T-helper 17 cell (primary cell): ENCODE measurements around the gene CYB5B. TPM values are rescaled to one million over a fixed set of nuclear protein-coding genes. Genes with fewer than 3 reads are reported as not detected.

ENCODE experiments used
- ATAC-seq: fragments of 150-1000 bp; cut with Tn5 transposase; 2 replicates; pipeline ENCODE4 v1.10.0; 2021; ENCODE audit warnings: mild to moderate bottlenecking, moderate library complexity
- DNase-seq, 3 donors: peaks; one replicate each; pipeline versions ENCODE4 v3.0.0 to v3.0.0-alpha.2; 2020 to 2021
- H3K9me3 ChIP-seq: one replicate; pipeline ENCODE4 v1.7.0; 2013; ENCODE audit warnings: low read length, mild to moderate bottlenecking; ENCODE audit not compliant: control insufficient read depth, poor library complexity, severe bottlenecking
- H3K27ac Mint-ChIP-seq: one replicate; pipeline ENCODE4 v1.8.0; 2022; ENCODE audit warnings: mild to moderate bottlenecking, moderate library complexity, mixed read lengths
- H3K27me3 Mint-ChIP-seq: one replicate; pipeline ENCODE4 v1.8.0; 2022; ENCODE audit warnings: mixed read lengths
- H3K36me3 Mint-ChIP-seq: one replicate; pipeline ENCODE4 v1.8.0; 2022; ENCODE audit warnings: low read depth, mixed read lengths
- H3K4me1 Mint-ChIP-seq: one replicate; pipeline ENCODE4 v1.8.0; 2022; ENCODE audit warnings: mild to moderate bottlenecking, mixed read lengths
- H3K4me3 Mint-ChIP-seq: one replicate; pipeline ENCODE4 v1.8.0; 2022; ENCODE audit warnings: mild to moderate bottlenecking, moderate library complexity, mixed read lengths
- total RNA-seq, 4 donors: library from RNA in 2 of 4; stranded (reverse) in 2 of 4; gene quantifications; one replicate each; pipeline ENCODE4 v1.2.3 and lab custom pipeline; 2022 to 2026

Gene CYB5B
- total RNA-seq, 2 donors from 2014 or later = 32.8 to 42.4 TPM

GRCh38 chr16:69486272-69486671 lies 61.9 kb downstream of the CYB5B start:
- H3K4me1 Mint-ChIP-seq = peaks cover 2% of the 10 kb centered on the region
- H3K36me3 Mint-ChIP-seq = no peaks in the 10 kb centered on the region
- H3K4me3 Mint-ChIP-seq = peak overlapping the region; percentile 31
- peaks cover 12% of the 10 kb centered on the region for H3K27me3 Mint-ChIP-seq
- no peaks in the 10 kb centered on the region for H3K9me3 ChIP-seq
- ATAC-seq = no peak
- no peak for DNase-seq
- no peak overlapping the region for H3K27ac Mint-ChIP-seq

GRCh38 chr16:69486724-69487123 lies 62.3 kb downstream of the CYB5B start:
- H3K4me3 Mint-ChIP-seq = no peak overlapping the region

GRCh38 chr16:69490707-69491324 lies 66.4 kb downstream of the CYB5B start:
- DNase-seq = no peak
- H3K36me3 Mint-ChIP-seq = no peaks in the 10 kb centered on the region
- no peak overlapping the region for H3K27ac Mint-ChIP-seq
- no peaks in the 10 kb centered on the region for H3K9me3 ChIP-seq
- H3K27me3 Mint-ChIP-seq = peaks cover 11% of the 10 kb centered on the region
- H3K4me3 Mint-ChIP-seq = no peak overlapping the region
- H3K4me1 Mint-ChIP-seq = peaks cover 2% of the 10 kb centered on the region
- no peak for ATAC-seq

More at GRCh38 chr16:69486724-69487123, 62.3 kb downstream of the CYB5B start:
- H3K4me1 Mint-ChIP-seq = peaks cover 2% of the 10 kb centered on the region
- ATAC-seq (no peak), DNase-seq (no peak)
- H3K9me3 ChIP-seq = no peaks in the 10 kb centered on the region
- no peaks in the 10 kb centered on the region for H3K36me3 Mint-ChIP-seq
- H3K27me3 Mint-ChIP-seq = peaks cover 12% of the 10 kb centered on the region
- no peak overlapping the region for H3K27ac Mint-ChIP-seq

GRCh38 chr16:69494991-69495392 lies 70.6 kb downstream of the CYB5B start:
- H3K27me3 Mint-ChIP-seq = peaks cover 4% of the 10 kb centered on the region
- H3K9me3 ChIP-seq = no peaks in the 10 kb centered on the region
- no peak for ATAC-seq
- no peak overlapping the region for H3K4me3 Mint-ChIP-seq
- H3K36me3 Mint-ChIP-seq = no peaks in the 10 kb centered on the region
- H3K27ac Mint-ChIP-seq = no peak overlapping the region
- no peak for DNase-seq
- peaks cover 3% of the 10 kb centered on the region for H3K4me1 Mint-ChIP-seq

DNA sequence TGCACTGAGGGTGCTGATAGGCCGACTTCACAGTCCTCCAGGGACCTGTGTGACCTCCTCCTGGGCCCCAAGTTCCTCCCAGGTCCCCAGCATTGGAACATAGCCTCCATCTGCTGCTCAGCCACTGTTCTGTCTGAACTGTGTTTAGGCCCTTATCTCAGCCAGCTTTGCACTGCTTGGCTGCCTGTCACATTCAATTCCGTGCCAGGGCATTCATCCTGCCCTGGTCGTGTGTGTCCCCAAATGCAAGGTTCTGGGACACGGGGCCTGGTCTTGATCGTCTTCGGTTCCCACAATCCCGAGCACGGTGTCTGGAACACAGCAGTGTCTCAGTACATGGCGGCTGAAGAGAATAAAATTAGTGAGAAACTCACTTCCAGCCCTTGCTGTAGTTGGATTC lies 71.4 kb downstream of the CYB5B start:
- H3K9me3 ChIP-seq = no peaks in the 10 kb centered on the region
- ATAC-seq (no peak), DNase-seq (no peak)
- H3K27me3 Mint-ChIP-seq = peaks cover 4% of the 10 kb centered on the region
- no peak overlapping the region for H3K27ac Mint-ChIP-seq
- peaks cover 3% of the 10 kb centered on the region for H3K4me1 Mint-ChIP-seq
- H3K4me3 Mint-ChIP-seq = no peak overlapping the region
- no peaks in the 10 kb centered on the region for H3K36me3 Mint-ChIP-seq

DNA sequence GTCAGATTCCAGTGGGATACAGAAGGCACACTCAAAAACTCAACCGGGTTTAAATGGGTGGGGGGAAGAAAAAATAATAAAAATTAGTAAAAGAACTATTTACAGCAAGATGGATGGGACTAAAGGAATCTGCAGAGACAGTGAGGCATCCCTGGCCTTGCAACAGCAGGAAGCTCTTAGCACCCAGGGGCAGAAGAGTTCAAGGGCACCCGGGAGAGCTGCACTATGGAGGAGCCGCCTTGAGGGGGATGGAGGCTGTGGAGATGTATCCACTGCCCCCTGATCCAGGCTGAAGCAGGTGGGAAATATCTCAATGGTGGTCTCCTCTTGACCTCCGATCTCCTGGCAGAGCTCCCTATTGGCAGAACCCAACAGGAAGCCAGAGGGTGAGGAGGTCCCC lies 72.0 kb downstream of the CYB5B start:
- DNase-seq = no peak

GRCh38 chr16:69496896-69497295 lies 72.5 kb downstream of the CYB5B start:
- H3K4me1 Mint-ChIP-seq = peaks cover 3% of the 10 kb centered on the region
- H3K36me3 Mint-ChIP-seq = no peaks in the 10 kb centered on the region
- no peak overlapping the region for H3K4me3 Mint-ChIP-seq
- H3K27me3 Mint-ChIP-seq = peaks cover 4% of the 10 kb centered on the region
- DNase-seq = no peak
- ATAC-seq = no peak
- H3K9me3 ChIP-seq = no peaks in the 10 kb centered on the region
- H3K27ac Mint-ChIP-seq = no peak overlapping the region

More for the DNA sequence above, 72.0 kb downstream of the CYB5B start:
- H3K9me3 ChIP-seq = no peaks in the 10 kb centered on the region
- Mint-ChIP-seq H3K36me3 (no peaks in the 10 kb centered on the region), H3K4me1 (peaks cover 3% of the 10 kb centered on the region), H3K27ac (no peak overlapping the region), H3K27me3 (peaks cover 4% of the 10 kb centered on the region), H3K4me3 (no peak overlapping the region)
- no peak for ATAC-seq

DNA sequence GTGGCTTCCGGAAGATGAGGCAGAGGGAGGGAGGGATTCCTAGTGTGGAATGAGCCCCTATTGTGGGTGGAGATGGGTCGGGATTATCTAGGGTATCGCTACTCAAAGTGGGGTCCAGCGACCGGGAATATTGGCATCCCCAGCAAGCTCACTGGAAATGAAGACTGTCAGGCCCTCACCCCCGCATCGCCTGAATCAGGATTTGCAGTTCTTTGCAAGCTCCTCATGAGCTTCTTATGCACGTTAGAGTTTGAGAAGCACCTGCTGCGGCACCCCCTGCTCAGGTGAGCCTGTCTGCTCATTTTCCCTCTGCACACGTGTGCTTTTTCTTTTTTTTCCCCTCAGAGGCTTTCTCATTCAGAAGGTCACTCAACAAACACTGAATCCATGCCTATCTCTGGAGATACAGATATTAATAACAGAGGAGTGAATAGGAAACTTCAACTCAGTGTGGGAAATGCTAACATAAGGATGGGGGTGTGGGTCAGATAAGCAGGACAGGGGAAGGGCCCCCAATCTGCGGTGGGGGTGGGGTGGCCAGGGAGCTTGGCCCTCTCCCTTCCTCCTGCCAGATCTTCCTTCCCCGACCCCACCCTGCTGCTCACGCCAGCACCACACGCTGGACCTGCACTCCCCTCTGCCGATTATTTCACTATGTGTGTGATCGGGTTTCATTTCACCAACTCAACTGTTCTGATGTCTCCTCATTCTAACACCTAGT lies 73.6 kb downstream of the CYB5B start:
- no peaks in the 10 kb centered on the region for H3K36me3 Mint-ChIP-seq
- no peak overlapping the region for H3K4me3 Mint-ChIP-seq
- H3K27ac Mint-ChIP-seq = no peak overlapping the region
- ATAC-seq = no peak
- DNase-seq = no peak
- H3K27me3 Mint-ChIP-seq = peaks cover 4% of the 10 kb centered on the region
- H3K4me1 Mint-ChIP-seq = peaks cover 3% of the 10 kb centered on the region
- H3K9me3 ChIP-seq = no peaks in the 10 kb centered on the region

DNA sequence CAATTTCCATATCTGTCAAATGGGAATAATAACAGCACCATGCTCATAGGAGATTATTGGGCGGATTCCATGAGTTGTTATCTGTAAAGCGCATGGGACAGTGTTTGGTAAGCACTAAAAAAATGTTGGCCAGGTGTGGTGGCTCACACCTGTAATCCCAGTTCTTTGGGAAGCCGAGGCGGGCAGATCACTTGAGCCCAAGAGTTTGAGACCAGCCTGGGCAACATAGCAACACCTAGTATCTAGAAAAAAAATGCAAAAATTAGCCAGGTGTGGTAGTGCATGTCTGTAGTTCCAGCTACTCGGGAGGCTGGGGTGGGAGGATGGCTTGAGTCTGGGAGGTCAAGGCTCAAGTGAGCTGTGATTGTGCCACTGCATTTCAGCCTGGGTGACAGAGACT lies 74.5 kb downstream of the CYB5B start:
- DNase-seq = no peak
- no peaks in the 10 kb centered on the region for H3K9me3 ChIP-seq
- peaks cover 3% of the 10 kb centered on the region for H3K4me1 Mint-ChIP-seq
- no peaks in the 10 kb centered on the region for H3K36me3 Mint-ChIP-seq
- no peak for ATAC-seq
- peaks cover 4% of the 10 kb centered on the region for H3K27me3 Mint-ChIP-seq
- no peak overlapping the region for H3K27ac Mint-ChIP-seq
- H3K4me3 Mint-ChIP-seq = no peak overlapping the region

- peaks cover 3% of the 10 kb centered on the region for H3K4me1 Mint-ChIP-seq
- ATAC-seq (no peak), DNase-seq (no peak)
- H3K27ac Mint-ChIP-seq = no peak overlapping the region
- no peaks in the 10 kb centered on the region for H3K36me3 Mint-ChIP-seq
- peaks cover 4% of the 10 kb centered on the region for H3K27me3 Mint-ChIP-seq
- H3K4me3 Mint-ChIP-seq = no peak overlapping the region
- H3K9me3 ChIP-seq = no peaks in the 10 kb centered on the region
These were observed 75.3 kb downstream of the CYB5B start for GRCh38 chr16:69499541-69500230.

DNA sequence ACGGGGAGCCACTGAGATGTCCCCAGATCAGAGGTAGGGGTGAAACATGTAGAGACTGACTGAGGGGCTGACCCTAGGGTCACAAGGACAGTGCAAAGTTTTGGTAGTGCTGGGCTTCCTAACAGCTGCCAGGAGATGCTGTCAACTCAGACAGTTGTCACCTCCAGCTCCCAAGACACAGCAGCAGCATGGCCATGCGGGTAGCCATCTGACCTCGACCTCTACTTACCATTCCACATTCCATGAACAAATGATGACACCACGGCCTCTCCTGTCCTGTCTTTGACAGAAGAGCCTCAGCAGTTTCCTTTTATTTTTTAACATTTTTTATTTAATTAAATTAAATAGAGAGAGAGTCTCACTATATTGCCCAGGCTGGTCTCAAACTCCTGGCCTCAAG lies 76.1 kb downstream of the CYB5B start:
- Mint-ChIP-seq H3K27me3 (peaks cover 4% of the 10 kb centered on the region), H3K36me3 (no peaks in the 10 kb centered on the region), H3K4me3 (no peak overlapping the region), H3K27ac (no peak overlapping the region), H3K4me1 (peaks cover 3% of the 10 kb centered on the region)
- DNase-seq (no peak), ATAC-seq (no peak)
- H3K9me3 ChIP-seq = no peaks in the 10 kb centered on the region

- Mint-ChIP-seq H3K36me3 (no peaks in the 10 kb centered on the region), H3K27ac (no peak overlapping the region), H3K4me3 (no peak overlapping the region), H3K4me1 (no peaks in the 10 kb centered on the region), H3K27me3 (peaks cover 2% of the 10 kb centered on the region)
- no peak for ATAC-seq
- DNase-seq = no peak
- no peaks in the 10 kb centered on the region for H3K9me3 ChIP-seq
These were observed 77.7 kb downstream of the CYB5B start for GRCh38 chr16:69501956-69502745.

- no peaks in the 10 kb centered on the region for H3K27me3 Mint-ChIP-seq
- no peak overlapping the region for H3K4me3 Mint-ChIP-seq
- H3K27ac Mint-ChIP-seq = no peak overlapping the region
- no peaks in the 10 kb centered on the region for H3K4me1 Mint-ChIP-seq
- H3K9me3 ChIP-seq = no peaks in the 10 kb centered on the region
- no peaks in the 10 kb centered on the region for H3K36me3 Mint-ChIP-seq
- ATAC-seq = no peak
- no peak for DNase-seq
These were observed 78.8 kb downstream of the CYB5B start for GRCh38 chr16:69503244-69503643.
